SJSA1 (cell line): ENCODE data around the gene ZNF804A. TPM values are rescaled to one million over a fixed set of nuclear protein-coding genes. Genes with fewer than 3 reads are reported as not detected.

Experiments
- DNase-seq, 2 experiments: peaks; one replicate each; pipeline ENCODE4 v3.0.0-alpha.2; 2015 to 2020; ENCODE audit warnings: low spot score in 2 of 2, low read depth in 1 of 2
- H3K27ac ChIP-seq: fragments of 250-450 bp; sonication (Bioruptor Pico); 2 replicates; pipeline ENCODE4 v1.5.1; 2020; ENCODE audit warnings: mild to moderate bottlenecking, moderate library complexity
- H3K27me3 ChIP-seq: fragments of 250-450 bp; sonication (Bioruptor Pico); replicated peaks from 2 replicates; pipeline ENCODE4 v1.5.1; 2020; ENCODE audit warnings: mild to moderate bottlenecking, moderate library complexity
- H3K36me3 ChIP-seq: fragments of 250-450 bp; sonication (Bioruptor Pico); 2 replicates; pipeline ENCODE4 v1.5.1; 2020; ENCODE audit warnings: mild to moderate bottlenecking
- H3K4me1 ChIP-seq: fragments of 250-450 bp; sonication (Bioruptor Pico); replicated peaks from 2 replicates; pipeline ENCODE4 v1.6.1; 2021; ENCODE audit warnings: mild to moderate bottlenecking
- H3K4me3 ChIP-seq: fragments of 250-450 bp; sonication (Bioruptor Pico); 2 replicates; pipeline ENCODE4 v1.5.1; 2020; ENCODE audit warnings: mild to moderate bottlenecking
- H3K9me3 ChIP-seq: fragments of 250-450 bp; sonication (Bioruptor Pico); replicated peaks from 2 replicates; pipeline ENCODE4 v1.5.1; 2020; ENCODE audit warnings: mild to moderate bottlenecking
- total RNA-seq: library from RNA; depleted of rRNA; stranded (reverse); fragments of >200 nt; shearing (Covaris generic); gene quantifications from 2 replicates; pipeline ENCODE4 v1.2.3, GENCODE V29; 2014

Gene ZNF804A
- total RNA-seq, 1 experiment from 2014 or later = 12.1 TPM

- Histone ChIP-seq H3K27me3 (no peaks in the 10 kb centered on the region), H3K36me3 (no peaks in the 10 kb centered on the region), H3K4me3 (no peak overlapping the region), H3K9me3 (no peaks in the 10 kb centered on the region), H3K4me1 (no peaks in the 10 kb centered on the region), H3K27ac (no peak overlapping the region)
- no peak for DNase-seq
Observed at GRCh38 chr2:184637781-184638180, 39.5 kb downstream of the ZNF804A start.

GRCh38 chr2:184644685-184645084, 46.4 kb downstream of the ZNF804A start:
- Histone ChIP-seq H3K27ac (no peak overlapping the region), H3K36me3 (no peaks in the 10 kb centered on the region), H3K27me3 (no peaks in the 10 kb centered on the region), H3K9me3 (no peaks in the 10 kb centered on the region), H3K4me3 (no peak overlapping the region), H3K4me1 (no peaks in the 10 kb centered on the region)
- no peak for DNase-seq

GRCh38 chr2:184646177-184646576, 47.8 kb downstream of the ZNF804A start:
- H3K4me1 ChIP-seq = no peaks in the 10 kb centered on the region
- H3K36me3 ChIP-seq = no peaks in the 10 kb centered on the region
- no peaks in the 10 kb centered on the region for H3K27me3 ChIP-seq
- H3K9me3 ChIP-seq = no peaks in the 10 kb centered on the region
- no peak overlapping the region for H3K4me3 ChIP-seq
- DNase-seq = no peak
- H3K27ac ChIP-seq = no peak overlapping the region

DNA sequence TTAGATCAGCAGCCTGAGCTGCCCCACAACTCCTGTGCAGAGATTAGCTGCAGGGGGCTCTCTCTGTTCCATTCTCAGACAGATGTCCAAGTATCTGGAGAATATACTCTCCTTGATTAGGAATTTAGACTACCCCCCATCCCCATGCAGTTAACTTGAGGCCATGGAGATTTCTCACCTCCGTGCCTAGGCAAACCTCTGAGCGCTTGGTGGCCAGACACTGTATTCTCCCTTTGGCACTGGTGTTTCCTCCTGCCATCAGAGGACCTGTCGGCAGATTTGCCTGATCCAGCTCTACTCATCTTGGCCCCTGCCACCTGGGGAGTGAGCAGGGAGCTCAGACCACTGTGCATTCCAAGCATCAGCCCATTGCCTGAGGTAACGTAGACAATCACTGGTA, 48.3 kb downstream of the ZNF804A start:
- Histone ChIP-seq H3K27me3 (no peaks in the 10 kb centered on the region), H3K9me3 (no peaks in the 10 kb centered on the region), H3K27ac (no peak overlapping the region), H3K4me3 (no peak overlapping the region), H3K4me1 (no peaks in the 10 kb centered on the region), H3K36me3 (no peaks in the 10 kb centered on the region)
- no peak for DNase-seq

DNA sequence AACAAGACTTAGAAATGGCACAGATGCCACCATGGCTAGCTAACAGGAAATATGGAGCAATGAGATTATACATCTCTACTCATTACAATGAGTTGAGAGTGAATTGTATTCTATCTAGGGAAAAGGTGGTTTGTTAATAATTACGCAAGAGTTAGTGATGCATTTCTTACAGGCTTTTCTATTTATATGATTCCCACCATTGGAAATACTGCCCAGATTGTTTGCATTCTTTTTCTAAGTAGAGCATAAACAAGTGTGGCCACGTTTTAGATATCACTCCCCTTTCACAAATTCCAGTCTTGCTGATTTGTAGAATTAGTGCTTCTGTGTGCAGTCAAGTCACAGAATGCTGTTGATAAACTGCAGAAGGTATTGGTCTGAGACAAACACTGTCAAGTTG, 56.6 kb downstream of the ZNF804A start:
- Histone ChIP-seq H3K4me1 (peaks cover 17% of the 10 kb centered on the region), H3K36me3 (no peaks in the 10 kb centered on the region), H3K27me3 (no peaks in the 10 kb centered on the region), H3K27ac (peak overlapping the region; percentile 34), H3K4me3 (no peak overlapping the region), H3K9me3 (no peaks in the 10 kb centered on the region)
- DNase-seq = peak in 1 of 2 experiments; percentile 76

DNA sequence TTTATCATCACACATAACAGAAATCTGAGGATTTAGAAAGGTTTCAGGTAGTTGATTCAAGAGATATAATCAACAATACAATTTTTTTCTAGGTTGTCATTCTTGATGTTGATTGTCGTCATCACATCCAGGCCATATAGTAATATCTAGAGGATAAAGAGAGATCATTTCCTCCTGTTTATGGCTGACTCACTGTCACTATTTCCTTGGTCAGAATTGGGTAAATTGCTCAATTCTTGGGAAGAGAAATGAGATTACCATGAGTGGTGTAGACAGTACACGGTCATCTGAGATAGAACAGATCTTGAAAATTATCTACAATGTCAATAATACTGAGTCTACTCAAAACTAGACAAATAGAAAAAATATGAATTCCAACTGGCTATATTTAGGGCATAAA, 78.8 kb downstream of the ZNF804A start:
- Histone ChIP-seq H3K36me3 (no peaks in the 10 kb centered on the region), H3K27ac (no peak overlapping the region), H3K4me3 (no peak overlapping the region), H3K4me1 (no peaks in the 10 kb centered on the region), H3K9me3 (no peaks in the 10 kb centered on the region), H3K27me3 (no peaks in the 10 kb centered on the region)
- DNase-seq = no peak

DNA sequence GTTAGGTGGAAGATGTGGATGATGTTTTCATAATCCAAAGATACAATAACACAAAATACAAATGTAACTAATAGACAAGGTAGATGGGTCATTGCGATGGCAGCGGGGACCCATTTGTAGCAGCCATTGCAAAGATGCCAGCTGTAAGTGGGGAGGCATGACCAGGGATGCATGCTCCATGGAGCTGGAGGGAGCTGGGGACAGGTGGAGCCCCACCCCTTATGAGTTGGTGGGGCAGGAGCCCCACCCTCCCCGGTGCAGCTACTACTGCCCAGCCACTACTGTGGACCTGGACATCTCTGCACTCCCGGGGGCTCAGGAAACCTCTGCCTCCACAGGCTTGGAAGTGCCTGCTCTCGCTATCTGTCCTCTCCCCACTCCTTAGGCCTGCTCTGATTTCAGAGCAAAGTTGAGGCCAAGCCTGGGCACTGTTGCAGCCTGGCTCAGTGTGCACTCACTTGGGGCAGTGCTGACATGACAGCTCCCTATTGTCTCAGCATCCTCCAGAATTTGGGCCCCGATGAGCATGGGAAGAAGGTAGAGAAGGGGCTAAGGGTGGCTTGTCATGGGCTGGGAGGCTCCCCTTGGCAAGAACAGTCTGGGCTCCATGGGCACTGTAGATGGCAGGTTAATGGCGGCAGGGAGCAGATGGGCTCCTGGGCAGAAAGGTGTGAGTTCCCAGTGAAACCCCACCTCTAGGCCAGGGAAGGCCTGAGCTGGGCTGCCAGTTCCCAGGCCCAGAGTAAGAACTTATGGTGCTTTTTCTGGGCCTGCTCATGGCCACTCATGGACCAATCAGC, 81.1 kb downstream of the ZNF804A start:
- no peaks in the 10 kb centered on the region for H3K9me3 ChIP-seq
- H3K27ac ChIP-seq = no peak overlapping the region
- no peaks in the 10 kb centered on the region for H3K27me3 ChIP-seq
- no peak overlapping the region for H3K4me3 ChIP-seq
- DNase-seq = no peak
- H3K36me3 ChIP-seq = no peaks in the 10 kb centered on the region
- H3K4me1 ChIP-seq = no peaks in the 10 kb centered on the region

- DNase-seq = no peak
- no peak overlapping the region for H3K4me3 ChIP-seq
Observed at GRCh38 chr2:184680825-184681224, 82.5 kb downstream of the ZNF804A start.

GRCh38 chr2:184681642-184682321, 83.5 kb downstream of the ZNF804A start:
- Histone ChIP-seq H3K4me1 (no peaks in the 10 kb centered on the region), H3K9me3 (no peaks in the 10 kb centered on the region), H3K27ac (no peak overlapping the region), H3K27me3 (no peaks in the 10 kb centered on the region), H3K4me3 (no peak overlapping the region), H3K36me3 (no peaks in the 10 kb centered on the region)
- DNase-seq = no peak

More at GRCh38 chr2:184680825-184681224, 82.5 kb downstream of the ZNF804A start:
- H3K4me1 ChIP-seq = no peaks in the 10 kb centered on the region
- no peaks in the 10 kb centered on the region for H3K9me3 ChIP-seq
- no peaks in the 10 kb centered on the region for H3K27me3 ChIP-seq
- no peaks in the 10 kb centered on the region for H3K36me3 ChIP-seq
- H3K27ac ChIP-seq = no peak overlapping the region

- Histone ChIP-seq H3K4me1 (no peaks in the 10 kb centered on the region), H3K27ac (no peak overlapping the region), H3K4me3 (no peak overlapping the region), H3K36me3 (no peaks in the 10 kb centered on the region), H3K27me3 (no peaks in the 10 kb centered on the region), H3K9me3 (no peaks in the 10 kb centered on the region)
- no peak for DNase-seq
Observed at GRCh38 chr2:184683911-184684310, 85.6 kb downstream of the ZNF804A start.

DNA sequence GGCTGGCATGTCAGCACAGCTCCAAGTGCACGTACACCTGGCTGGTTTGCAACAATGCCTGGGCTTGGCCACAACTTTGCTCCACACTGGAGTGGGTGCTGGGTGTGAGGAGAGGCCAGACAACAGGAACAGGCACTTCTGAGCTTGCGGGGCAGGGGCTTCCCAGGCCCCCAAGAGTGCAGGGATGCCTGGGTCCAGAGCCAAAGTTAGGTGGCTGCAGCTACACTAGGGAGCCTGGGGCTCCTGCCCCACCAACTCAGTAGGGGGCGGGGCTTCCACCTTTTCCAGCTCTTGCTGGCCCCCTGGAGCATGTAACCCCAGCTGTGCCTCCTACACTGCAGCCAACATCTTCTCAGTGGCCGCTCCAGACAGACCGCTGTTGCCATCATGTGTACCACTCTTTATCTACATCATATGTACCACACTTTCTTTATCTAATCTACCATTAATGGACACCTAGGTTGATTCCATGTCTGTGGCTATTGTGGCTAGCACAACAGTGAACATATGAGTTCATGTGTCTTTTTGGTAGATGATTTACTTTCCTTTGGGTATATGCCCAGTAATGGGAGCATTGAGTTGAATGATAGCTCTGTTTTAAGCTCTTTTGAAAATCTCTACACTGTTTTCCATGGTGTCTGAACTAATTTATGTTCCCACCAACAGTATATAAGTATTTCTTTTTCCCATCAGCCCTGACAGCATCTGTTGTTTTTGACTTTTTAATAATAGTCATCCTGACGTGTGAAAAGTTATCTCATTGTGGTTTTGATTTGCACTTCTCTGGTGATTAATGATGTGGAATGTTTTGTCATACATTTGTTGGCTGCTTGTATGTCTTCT, 87.9 kb downstream of the ZNF804A start:
- Histone ChIP-seq H3K36me3 (no peaks in the 10 kb centered on the region), H3K4me1 (no peaks in the 10 kb centered on the region), H3K27ac (no peak overlapping the region), H3K4me3 (no peak overlapping the region), H3K9me3 (no peaks in the 10 kb centered on the region), H3K27me3 (no peaks in the 10 kb centered on the region)
- no peak for DNase-seq

DNA sequence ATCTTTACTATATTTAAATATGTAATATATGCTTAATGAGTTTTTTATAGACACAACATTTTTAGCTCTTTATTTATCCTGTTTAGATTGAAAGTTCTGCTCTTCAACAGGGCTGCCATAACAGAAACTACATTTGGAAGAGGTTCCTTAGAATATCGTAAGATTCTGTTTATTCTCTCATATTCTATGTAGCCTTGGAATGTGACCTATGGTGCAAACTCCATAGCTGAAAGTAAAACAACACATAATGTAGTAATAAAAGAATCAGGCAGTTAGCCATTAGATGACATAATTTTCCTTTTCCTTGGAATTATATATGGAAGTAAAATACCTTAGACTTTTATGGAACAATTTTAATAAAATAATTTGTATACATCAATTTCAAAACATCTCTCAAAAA, 91.3 kb downstream of the ZNF804A start:
- no peaks in the 10 kb centered on the region for H3K36me3 ChIP-seq
- H3K27ac ChIP-seq = no peak overlapping the region
- no peak for DNase-seq

DNA sequence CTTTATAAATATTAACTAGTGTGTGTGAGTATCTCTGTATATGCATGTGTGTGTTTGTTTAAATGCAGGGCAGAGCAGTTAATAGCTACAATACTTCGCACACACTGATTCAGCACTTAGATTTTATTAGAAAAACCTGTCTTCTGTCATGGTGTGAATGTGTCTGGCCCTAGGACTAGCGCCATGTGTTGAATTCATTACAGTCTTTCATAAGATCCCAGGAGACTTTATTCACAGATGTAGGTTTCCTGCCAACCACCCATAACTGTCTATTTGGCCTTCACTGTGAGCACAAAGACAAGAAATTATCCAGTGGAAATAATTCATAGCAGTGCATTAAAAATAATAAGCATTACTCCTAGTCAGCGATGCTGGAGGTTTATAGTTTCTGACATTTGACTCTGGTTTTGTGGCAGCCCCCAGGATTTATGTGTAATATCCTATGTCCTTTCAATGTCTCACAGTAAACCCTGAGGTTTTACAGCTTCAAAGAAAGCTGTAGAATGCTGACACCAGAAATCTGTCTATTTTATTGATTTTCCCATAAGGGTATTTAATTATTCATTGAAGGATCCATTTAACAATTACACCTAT, 93.9 kb downstream of the ZNF804A start:
- no peak overlapping the region for H3K27ac ChIP-seq
- H3K4me3 ChIP-seq = no peak overlapping the region
- H3K27me3 ChIP-seq = no peaks in the 10 kb centered on the region
- no peaks in the 10 kb centered on the region for H3K9me3 ChIP-seq
- DNase-seq = no peak
- no peaks in the 10 kb centered on the region for H3K4me1 ChIP-seq
- no peaks in the 10 kb centered on the region for H3K36me3 ChIP-seq

More for the DNA sequence above, 91.3 kb downstream of the ZNF804A start:
- no peak overlapping the region for H3K4me3 ChIP-seq
- H3K27me3 ChIP-seq = no peaks in the 10 kb centered on the region
- no peaks in the 10 kb centered on the region for H3K9me3 ChIP-seq
- no peaks in the 10 kb centered on the region for H3K4me1 ChIP-seq
